HepG2 (cell line): Measurements from ENCODE around the gene BIRC5. TPM values are rescaled to one million over a fixed set of nuclear protein-coding genes. Genes with fewer than 3 reads are reported as not detected.

ENCODE experiments used
- ARID5B ChIP-seq: IDR thresholded peaks from 2 replicates; pipeline ENCODE4 v1.4.0; 2020; ENCODE audit warnings: mild to moderate bottlenecking, missing genetic modification reagents
- DRAP1 ChIP-seq: IDR thresholded peaks from 2 replicates; pipeline ENCODE4 v1.6.1; 2016; ENCODE audit warnings: missing genetic modification reagents, missing compliant biosample characterization
- GABPA ChIP-seq, 2 experiments: IDR thresholded peaks; 2 replicates each; pipeline ENCODE4 v1.6.1; 2011 to 2016; ENCODE audit warnings: low read depth in 2 of 2, low read length in 1 of 2, missing biosample characterization in 1 of 2, missing genetic modification characterization in 1 of 2
- HDAC2 ChIP-seq: sonication (generic); formaldehyde crosslinking; IDR thresholded peaks from 2 replicates; pipeline ENCODE4 v1.4.0; 2020; ENCODE audit warnings: missing genetic modification reagents
- IRF1 ChIP-seq: sonication (generic); formaldehyde crosslinking; IDR thresholded peaks from 2 replicates; pipeline ENCODE4 v1.4.0; 2020; ENCODE audit warnings: low read depth, mild to moderate bottlenecking, missing genetic modification reagents
- NBN ChIP-seq: fragments of 450-650 bp; conservative IDR thresholded peaks from 2 replicates; pipeline ENCODE4 v1.6.1; 2017
- SRY ChIP-seq: sonication (generic); formaldehyde crosslinking; IDR thresholded peaks from 2 replicates; pipeline ENCODE4 v1.8.0; 2022; ENCODE audit warnings: mild to moderate bottlenecking, missing genetic modification reagents
- ZBTB38 ChIP-seq: sonication (generic); formaldehyde crosslinking; IDR thresholded peaks from 2 replicates; pipeline ENCODE4 v1.5.1; 2020; ENCODE audit warnings: mild to moderate bottlenecking, missing genetic modification reagents
- ZBTB44 ChIP-seq: sonication (generic); formaldehyde crosslinking; IDR thresholded peaks from 2 replicates; pipeline ENCODE4 v1.4.0; 2020; ENCODE audit warnings: missing genetic modification reagents
- ZNF101 ChIP-seq: sonication (generic); formaldehyde crosslinking; IDR thresholded peaks from 2 replicates; pipeline ENCODE4 v1.4.0; 2020; ENCODE audit warnings: mild to moderate bottlenecking, low read depth, missing genetic modification reagents, borderline replicate concordance
- ZNF577 ChIP-seq: sonication (generic); formaldehyde crosslinking; IDR thresholded peaks from 2 replicates; pipeline ENCODE4 v1.4.0; 2020; ENCODE audit warnings: mild to moderate bottlenecking, low read depth, missing genetic modification reagents, borderline replicate concordance
- ZNF609 ChIP-seq: sonication (generic); formaldehyde crosslinking; IDR thresholded peaks from 2 replicates; pipeline ENCODE4 v1.4.0; 2020; ENCODE audit warnings: mild to moderate bottlenecking, missing genetic modification reagents, borderline replicate concordance
- ZNF713 ChIP-seq: sonication (generic); formaldehyde crosslinking; IDR thresholded peaks from 2 replicates; pipeline ENCODE4 v1.4.0; 2020; ENCODE audit warnings: mild to moderate bottlenecking, missing genetic modification reagents
- ZNF781 ChIP-seq: sonication (generic); formaldehyde crosslinking; IDR thresholded peaks from 2 replicates; pipeline ENCODE4 v1.5.1; 2020; ENCODE audit warnings: borderline replicate concordance, mild to moderate bottlenecking, missing genetic modification reagents; ENCODE audit errors: not compliant biosample characterization
- polyA plus RNA-seq, 8 experiments: library from polyadenylated mRNA; depleted of rRNA in 3 of 8; stranded (reverse) in 7 of 8; unstranded in 1 of 8; fragments of >200 nt; fragmentation: Illumina TruSeq in 4 of 8; extraction: Trizol in 4 of 8; gene quantifications; 2 replicates each; pipeline versions ENCODE4 v1.2.1 to v1.2.3, GENCODE V29; 2011 to 2016; ENCODE audit warnings: low read depth in 4 of 8, missing spikeins in 1 of 8, mixed read lengths in 1 of 8; ENCODE audit not compliant: insufficient read depth in 1 of 8
- total RNA-seq, 5 experiments: library from RNA; depleted of rRNA; stranded (reverse); fragments of >200 nt; fragmentation: Illumina TruSeq; extraction: Trizol; gene quantifications; 2 replicates each; pipeline ENCODE4 v1.2.3, GENCODE V29; 2016; ENCODE audit warnings: low read depth in 1 of 5

The BIRC5 gene
- total and polyA plus RNA-seq, 2 of the 13 experiments (the other 11 are each of a cell fraction or from before 2014, with no cell fraction given): 30.3 to 135 TPM

GRCh38 chr17:78241277-78242023, 27.4 kb downstream of the BIRC5 start (continued):
- 0 out of 2 replicates have a peak, but pooled peaks have one; percentile 33 for TF ChIP-seq IRF1 (CRISPR knock-in tag)
- TF ChIP-seq ZNF781 (CRISPR knock-in tag): peak; percentile 92
- peak; percentile 37; the same call in 1 of the 2 replicates for TF ChIP-seq ZNF577 (CRISPR knock-in tag)
- TF ChIP-seq ZNF713 (CRISPR knock-in tag): no peak
- TF ChIP-seq SRY (CRISPR knock-in tag): 0 out of 2 replicates have a peak, but pooled peaks have one; percentile 77
- TF ChIP-seq ZBTB44 (CRISPR knock-in tag): 0 out of 2 replicates have a peak, but pooled peaks have one; percentile 52
- TF ChIP-seq ARID5B (CRISPR knock-in tag): peak; percentile 71
- TF ChIP-seq ZBTB38 (CRISPR knock-in tag): peak; percentile 23; the same call in 1 of the 2 replicates
- TF ChIP-seq HDAC2: peak; percentile 82
- TF ChIP-seq ZNF101 (CRISPR knock-in tag): no peak
- TF ChIP-seq DRAP1 (CRISPR knock-in tag): peak; percentile 56; the same call in 1 of the 2 replicates
- no peak for TF ChIP-seq ZNF609 (CRISPR knock-in tag)
- no peak for TF ChIP-seq GABPA (IDR thresholded peaks at IDR 0.05; ENCODE audit: low read depth, low read length)
- TF ChIP-seq GABPA (CRISPR knock-in tag; IDR thresholded peaks at IDR 0.05; ENCODE audit: low read depth): peak; percentile 39; the same call in 1 of the 2 replicates
- TF ChIP-seq NBN: no peak
